ENCODE data around the gene C1orf232. TPM values are rescaled to one million over a fixed set of nuclear protein-coding genes. Genes with fewer than 3 reads are reported as not detected.

Gene C1orf232
- total and polyA plus RNA-seq, 9 of the 15 experiments (the other 6 are each of a cell fraction or from before 2014, with no cell fraction given): not detected

GRCh38 chr1:26169669-26170471 is 1.1 kb upstream of the C1orf232 start, which contains the start of gene ZNF593 (continued):
- TF ChIP-seq, protein P1, sequence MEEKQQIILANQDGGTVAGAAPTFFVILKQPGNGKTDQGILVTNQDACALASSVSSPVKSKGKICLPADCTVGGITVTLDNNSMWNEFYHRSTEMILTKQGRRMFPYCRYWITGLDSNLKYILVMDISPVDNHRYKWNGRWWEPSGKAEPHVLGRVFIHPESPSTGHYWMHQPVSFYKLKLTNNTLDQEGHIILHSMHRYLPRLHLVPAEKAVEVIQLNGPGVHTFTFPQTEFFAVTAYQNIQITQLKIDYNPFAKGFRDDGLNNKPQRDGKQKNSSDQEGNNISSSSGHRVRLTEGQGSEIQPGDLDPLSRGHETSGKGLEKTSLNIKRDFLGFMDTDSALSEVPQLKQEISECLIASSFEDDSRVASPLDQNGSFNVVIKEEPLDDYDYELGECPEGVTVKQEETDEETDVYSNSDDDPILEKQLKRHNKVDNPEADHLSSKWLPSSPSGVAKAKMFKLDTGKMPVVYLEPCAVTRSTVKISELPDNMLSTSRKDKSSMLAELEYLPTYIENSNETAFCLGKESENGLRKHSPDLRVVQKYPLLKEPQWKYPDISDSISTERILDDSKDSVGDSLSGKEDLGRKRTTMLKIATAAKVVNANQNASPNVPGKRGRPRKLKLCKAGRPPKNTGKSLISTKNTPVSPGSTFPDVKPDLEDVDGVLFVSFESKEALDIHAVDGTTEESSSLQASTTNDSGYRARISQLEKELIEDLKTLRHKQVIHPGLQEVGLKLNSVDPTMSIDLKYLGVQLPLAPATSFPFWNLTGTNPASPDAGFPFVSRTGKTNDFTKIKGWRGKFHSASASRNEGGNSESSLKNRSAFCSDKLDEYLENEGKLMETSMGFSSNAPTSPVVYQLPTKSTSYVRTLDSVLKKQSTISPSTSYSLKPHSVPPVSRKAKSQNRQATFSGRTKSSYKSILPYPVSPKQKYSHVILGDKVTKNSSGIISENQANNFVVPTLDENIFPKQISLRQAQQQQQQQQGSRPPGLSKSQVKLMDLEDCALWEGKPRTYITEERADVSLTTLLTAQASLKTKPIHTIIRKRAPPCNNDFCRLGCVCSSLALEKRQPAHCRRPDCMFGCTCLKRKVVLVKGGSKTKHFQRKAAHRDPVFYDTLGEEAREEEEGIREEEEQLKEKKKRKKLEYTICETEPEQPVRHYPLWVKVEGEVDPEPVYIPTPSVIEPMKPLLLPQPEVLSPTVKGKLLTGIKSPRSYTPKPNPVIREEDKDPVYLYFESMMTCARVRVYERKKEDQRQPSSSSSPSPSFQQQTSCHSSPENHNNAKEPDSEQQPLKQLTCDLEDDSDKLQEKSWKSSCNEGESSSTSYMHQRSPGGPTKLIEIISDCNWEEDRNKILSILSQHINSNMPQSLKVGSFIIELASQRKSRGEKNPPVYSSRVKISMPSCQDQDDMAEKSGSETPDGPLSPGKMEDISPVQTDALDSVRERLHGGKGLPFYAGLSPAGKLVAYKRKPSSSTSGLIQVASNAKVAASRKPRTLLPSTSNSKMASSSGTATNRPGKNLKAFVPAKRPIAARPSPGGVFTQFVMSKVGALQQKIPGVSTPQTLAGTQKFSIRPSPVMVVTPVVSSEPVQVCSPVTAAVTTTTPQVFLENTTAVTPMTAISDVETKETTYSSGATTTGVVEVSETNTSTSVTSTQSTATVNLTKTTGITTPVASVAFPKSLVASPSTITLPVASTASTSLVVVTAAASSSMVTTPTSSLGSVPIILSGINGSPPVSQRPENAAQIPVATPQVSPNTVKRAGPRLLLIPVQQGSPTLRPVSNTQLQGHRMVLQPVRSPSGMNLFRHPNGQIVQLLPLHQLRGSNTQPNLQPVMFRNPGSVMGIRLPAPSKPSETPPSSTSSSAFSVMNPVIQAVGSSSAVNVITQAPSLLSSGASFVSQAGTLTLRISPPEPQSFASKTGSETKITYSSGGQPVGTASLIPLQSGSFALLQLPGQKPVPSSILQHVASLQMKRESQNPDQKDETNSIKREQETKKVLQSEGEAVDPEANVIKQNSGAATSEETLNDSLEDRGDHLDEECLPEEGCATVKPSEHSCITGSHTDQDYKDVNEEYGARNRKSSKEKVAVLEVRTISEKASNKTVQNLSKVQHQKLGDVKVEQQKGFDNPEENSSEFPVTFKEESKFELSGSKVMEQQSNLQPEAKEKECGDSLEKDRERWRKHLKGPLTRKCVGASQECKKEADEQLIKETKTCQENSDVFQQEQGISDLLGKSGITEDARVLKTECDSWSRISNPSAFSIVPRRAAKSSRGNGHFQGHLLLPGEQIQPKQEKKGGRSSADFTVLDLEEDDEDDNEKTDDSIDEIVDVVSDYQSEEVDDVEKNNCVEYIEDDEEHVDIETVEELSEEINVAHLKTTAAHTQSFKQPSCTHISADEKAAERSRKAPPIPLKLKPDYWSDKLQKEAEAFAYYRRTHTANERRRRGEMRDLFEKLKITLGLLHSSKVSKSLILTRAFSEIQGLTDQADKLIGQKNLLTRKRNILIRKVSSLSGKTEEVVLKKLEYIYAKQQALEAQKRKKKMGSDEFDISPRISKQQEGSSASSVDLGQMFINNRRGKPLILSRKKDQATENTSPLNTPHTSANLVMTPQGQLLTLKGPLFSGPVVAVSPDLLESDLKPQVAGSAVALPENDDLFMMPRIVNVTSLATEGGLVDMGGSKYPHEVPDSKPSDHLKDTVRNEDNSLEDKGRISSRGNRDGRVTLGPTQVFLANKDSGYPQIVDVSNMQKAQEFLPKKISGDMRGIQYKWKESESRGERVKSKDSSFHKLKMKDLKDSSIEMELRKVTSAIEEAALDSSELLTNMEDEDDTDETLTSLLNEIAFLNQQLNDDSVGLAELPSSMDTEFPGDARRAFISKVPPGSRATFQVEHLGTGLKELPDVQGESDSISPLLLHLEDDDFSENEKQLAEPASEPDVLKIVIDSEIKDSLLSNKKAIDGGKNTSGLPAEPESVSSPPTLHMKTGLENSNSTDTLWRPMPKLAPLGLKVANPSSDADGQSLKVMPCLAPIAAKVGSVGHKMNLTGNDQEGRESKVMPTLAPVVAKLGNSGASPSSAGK (IDR thresholded peaks at IDR 0.05): peak; percentile 66
- TF ChIP-seq E4F1 (CRISPR knock-in tag; IDR thresholded peaks at IDR 0.05; ENCODE audit: borderline replicate concordance) (no peak), PCBP2 (IDR thresholded peaks at IDR 0.05; ENCODE audit: low read depth, low read length, poor library complexity, severe bottlenecking) (no peak), CBFA2T3 (IDR thresholded peaks at IDR 0.05) (peak; percentile 41; the same call in 1 of the 2 replicates), ZNF316 (IDR thresholded peaks at IDR 0.05) (no peak), HES1 (IDR thresholded peaks at IDR 0.05; ENCODE audit: low read depth) (no peak), RUNX1 (IDR thresholded peaks at IDR 0.05; ENCODE audit: low read depth) (0 out of 2 replicates have a peak, but pooled peaks have one; percentile 14), RBBP5 (IDR thresholded peaks at IDR 0.05; ENCODE audit: borderline replicate concordance, insufficient read depth, low read length, poor library complexity, severe bottlenecking) (peak; percentile 91), SMARCA5 (IDR thresholded peaks at IDR 0.05) (no peak), NEUROD1 (IDR thresholded peaks at IDR 0.05; ENCODE audit: borderline replicate concordance, low read depth, low read length, partially characterized antibody) (peak; percentile 65), SMARCE1 (IDR thresholded peaks at IDR 0.05) (no peak), PYGO2 (tag; IDR thresholded peaks at IDR 0.05) (no peak), NCOA1 (IDR thresholded peaks at IDR 0.05; ENCODE audit: low read depth) (peak; percentile 84; the same call in 1 of the 2 replicates)
